ENCODE measurements around the gene MYO1H. TPM values are rescaled to one million over a fixed set of nuclear protein-coding genes. Genes with fewer than 3 reads are reported as not detected.

The MYO1H gene
- total RNA-seq, 1 donor, result not detected

- TF ChIP-seq, protein P1, sequence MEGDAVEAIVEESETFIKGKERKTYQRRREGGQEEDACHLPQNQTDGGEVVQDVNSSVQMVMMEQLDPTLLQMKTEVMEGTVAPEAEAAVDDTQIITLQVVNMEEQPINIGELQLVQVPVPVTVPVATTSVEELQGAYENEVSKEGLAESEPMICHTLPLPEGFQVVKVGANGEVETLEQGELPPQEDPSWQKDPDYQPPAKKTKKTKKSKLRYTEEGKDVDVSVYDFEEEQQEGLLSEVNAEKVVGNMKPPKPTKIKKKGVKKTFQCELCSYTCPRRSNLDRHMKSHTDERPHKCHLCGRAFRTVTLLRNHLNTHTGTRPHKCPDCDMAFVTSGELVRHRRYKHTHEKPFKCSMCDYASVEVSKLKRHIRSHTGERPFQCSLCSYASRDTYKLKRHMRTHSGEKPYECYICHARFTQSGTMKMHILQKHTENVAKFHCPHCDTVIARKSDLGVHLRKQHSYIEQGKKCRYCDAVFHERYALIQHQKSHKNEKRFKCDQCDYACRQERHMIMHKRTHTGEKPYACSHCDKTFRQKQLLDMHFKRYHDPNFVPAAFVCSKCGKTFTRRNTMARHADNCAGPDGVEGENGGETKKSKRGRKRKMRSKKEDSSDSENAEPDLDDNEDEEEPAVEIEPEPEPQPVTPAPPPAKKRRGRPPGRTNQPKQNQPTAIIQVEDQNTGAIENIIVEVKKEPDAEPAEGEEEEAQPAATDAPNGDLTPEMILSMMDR (IDR thresholded peaks at IDR 0.05; ENCODE audit: insufficient read depth, low read depth, low read length), result no peak
- H3K4me3 ChIP-seq (ENCODE audit: low read depth, low read length), result no peak overlapping the region
- DNase-seq (ENCODE audit: low read depth), result no peak
These were observed 140.5 kb downstream of the MYO1H start for GRCh38 chr12:109488051-109488665.

DNA sequence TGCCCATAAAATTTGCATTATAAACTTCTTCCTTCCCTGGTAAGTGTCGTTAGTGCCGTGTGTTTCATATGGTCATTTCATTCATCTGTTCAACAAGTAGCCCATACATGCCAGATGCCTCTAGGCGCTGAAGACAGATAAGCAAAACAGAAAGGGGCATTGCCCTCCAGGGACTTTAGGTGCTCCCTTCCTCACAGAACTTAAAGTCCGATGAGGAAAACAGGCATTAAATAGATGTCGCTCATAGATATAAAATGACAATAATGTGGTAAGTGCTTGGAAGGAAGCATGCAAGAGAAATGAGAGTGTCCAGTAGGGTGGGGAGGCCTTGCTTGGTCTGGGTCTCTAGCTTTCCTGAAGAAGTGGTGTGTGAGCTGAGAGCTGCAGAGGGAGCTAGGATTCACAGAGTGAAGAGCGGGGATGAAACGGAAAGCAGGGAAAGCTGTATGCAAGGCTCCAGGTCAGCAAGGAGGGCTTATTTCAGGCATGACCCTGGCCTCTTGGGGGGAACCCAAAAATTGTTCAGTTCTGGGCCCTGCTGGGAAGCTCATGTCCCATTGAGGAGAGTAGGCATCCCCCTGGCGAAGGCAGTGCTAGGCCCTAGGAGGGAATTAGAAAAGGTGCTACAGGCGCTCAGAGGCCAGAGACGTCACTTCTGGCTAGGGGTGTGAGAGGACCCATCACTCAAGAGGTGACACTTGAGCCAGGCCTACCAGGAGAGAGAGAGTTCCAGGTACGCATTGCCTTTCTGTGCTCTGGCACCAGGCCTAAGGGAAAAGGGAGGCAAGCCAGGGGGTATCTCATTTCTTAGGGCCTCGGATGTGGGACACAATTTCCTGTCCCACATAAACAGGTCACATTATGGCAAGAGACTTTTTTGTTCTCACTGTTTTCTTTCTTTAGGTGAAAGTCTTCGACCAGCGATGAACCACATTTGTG, 141.6 kb downstream of the MYO1H start:
- DNase-seq (ENCODE audit: low read depth), result no peak
- no peak overlapping the region for H3K4me3 ChIP-seq (ENCODE audit: low read depth, low read length)
- TF ChIP-seq, protein P1 (IDR thresholded peaks at IDR 0.05; ENCODE audit: insufficient read depth, low read depth, low read length), result no peak

GRCh38 chr12:109489955-109490565, 142.4 kb downstream of the MYO1H start:
- H3K4me3 ChIP-seq (ENCODE audit: low read depth, low read length), result no peak overlapping the region
- TF ChIP-seq, protein P1 (IDR thresholded peaks at IDR 0.05; ENCODE audit: insufficient read depth, low read depth, low read length), result no peak

GRCh38 chr12:109491671-109492070, 144.0 kb downstream of the MYO1H start:
- TF ChIP-seq, protein P1 (IDR thresholded peaks at IDR 0.05; ENCODE audit: insufficient read depth, low read depth, low read length), result no peak
- DNase-seq (ENCODE audit: low read depth), result no peak

More at GRCh38 chr12:109489955-109490565, 142.4 kb downstream of the MYO1H start:
- DNase-seq (ENCODE audit: low read depth), result no peak

GRCh38 chr12:109492371-109492770, 144.7 kb downstream of the MYO1H start:
- no peak overlapping the region for H3K4me3 ChIP-seq (ENCODE audit: low read depth, low read length)
- TF ChIP-seq, protein P1 (IDR thresholded peaks at IDR 0.05; ENCODE audit: insufficient read depth, low read depth, low read length), result no peak
- no peak for DNase-seq (ENCODE audit: low read depth)

More at GRCh38 chr12:109491671-109492070, 144.0 kb downstream of the MYO1H start:
- no peak overlapping the region for H3K4me3 ChIP-seq (ENCODE audit: low read depth, low read length)

- DNase-seq (ENCODE audit: low read depth), result no peak
- TF ChIP-seq, protein P1 (IDR thresholded peaks at IDR 0.05; ENCODE audit: insufficient read depth, low read depth, low read length), result no peak
- H3K4me3 ChIP-seq (ENCODE audit: low read depth, low read length), result no peak overlapping the region
These were observed 145.4 kb downstream of the MYO1H start for GRCh38 chr12:109493090-109493489.
